Activated CD8-positive, alpha-beta memory T cell treated with anti-CD3 and anti-CD28 coated beads, Interleukin-2, amount 50 U/mL, for 24 hours (primary cell): Measurements from ENCODE around the gene CNBP.
"Not testable (repeated sequence)": the region's sequence is repeated elsewhere in the genome, so short reads cannot be mapped to it uniquely, and the experiment has no call there.

Source experiments
- DNase-seq: peaks from one replicate; pipeline ENCODE4 v3.0.0-alpha.2; 2020; ENCODE audit errors: extremely low read depth

Gene CNBP

GRCh38 chr3:129184784-129185542 is 1.3 kb upstream of the CNBP start:
- DNase-seq, result not testable (repeated sequence)

DNA sequence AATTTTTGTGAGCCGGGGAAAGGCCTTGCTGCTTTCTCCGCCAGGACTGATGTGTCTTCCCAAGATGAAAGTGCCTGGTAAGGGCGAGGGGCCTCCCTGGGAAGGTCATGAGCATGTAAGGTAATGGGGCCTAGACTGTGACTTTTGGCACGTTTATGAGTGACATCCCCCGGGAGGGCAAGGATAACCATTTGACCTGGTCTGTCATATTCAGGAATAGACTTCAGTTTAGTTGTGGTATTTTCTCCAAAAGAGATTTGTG is 631 bp upstream of the CNBP start:
- no peak for DNase-seq

- no peak for DNase-seq
Measured at GRCh38 chr3:129182390-129183185, 1.1 kb downstream of the CNBP start.

DNA sequence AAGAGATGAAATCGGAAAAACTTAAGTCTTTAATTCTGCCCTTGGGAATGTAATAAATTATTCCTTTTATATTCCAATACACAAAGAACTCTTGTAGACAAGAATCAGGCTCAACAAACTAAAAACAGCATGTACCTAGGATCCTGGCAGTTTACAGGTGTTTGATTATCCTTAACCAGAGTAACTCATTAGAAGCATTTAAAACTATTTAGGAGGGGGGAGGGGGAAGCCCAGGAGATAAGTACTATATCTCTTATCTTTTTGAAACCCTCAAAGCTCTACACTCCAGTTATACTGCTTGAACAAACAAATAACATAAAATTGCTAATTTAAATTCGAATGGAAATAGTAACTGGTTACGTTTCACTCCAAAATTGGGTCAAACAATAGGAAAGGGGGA is 1.9 kb downstream of the CNBP start:
- no peak for DNase-seq

DNA sequence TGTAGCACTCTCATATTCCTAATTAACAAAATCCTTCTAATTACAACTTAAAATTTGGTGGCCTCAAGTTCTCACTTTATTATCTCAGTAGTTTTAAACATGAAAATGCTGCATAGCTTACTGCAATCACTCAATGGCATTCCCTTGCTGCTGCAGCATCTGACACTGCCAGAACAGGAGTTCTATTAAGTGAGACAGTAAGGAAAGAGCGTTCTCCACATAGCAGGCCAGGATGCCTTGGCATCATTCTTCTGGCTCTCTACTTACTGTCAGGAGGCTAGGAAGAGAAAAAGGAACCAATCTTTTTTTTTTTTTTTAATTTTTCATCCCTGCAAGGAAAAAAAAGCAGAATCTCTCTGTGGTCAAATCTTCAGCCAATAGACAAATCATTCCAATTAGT is 3.2 kb downstream of the CNBP start:
- no peak for DNase-seq

DNA sequence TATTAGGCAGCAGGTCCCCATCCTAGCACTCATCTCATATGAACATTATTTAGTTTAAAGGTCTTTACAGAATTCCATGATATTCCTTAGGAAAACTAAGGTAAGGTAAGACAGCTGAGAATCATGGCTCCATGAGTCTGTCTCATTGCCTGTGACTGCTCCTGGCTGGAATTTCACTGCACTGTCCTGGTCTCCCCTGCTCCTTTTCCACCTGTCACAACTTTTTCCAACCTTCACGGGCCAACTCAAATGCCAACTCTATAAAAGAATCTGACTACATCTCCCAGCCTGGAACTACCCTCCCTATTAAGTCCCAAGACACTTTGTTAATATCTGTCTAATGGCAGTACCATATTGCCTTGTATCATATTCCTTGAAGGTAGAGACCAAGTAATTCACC is 7.6 kb downstream of the CNBP start:
- DNase-seq, result no peak

- no peak for DNase-seq
Measured at GRCh38 chr3:129173725-129174124, 10.0 kb downstream of the CNBP start.

DNA sequence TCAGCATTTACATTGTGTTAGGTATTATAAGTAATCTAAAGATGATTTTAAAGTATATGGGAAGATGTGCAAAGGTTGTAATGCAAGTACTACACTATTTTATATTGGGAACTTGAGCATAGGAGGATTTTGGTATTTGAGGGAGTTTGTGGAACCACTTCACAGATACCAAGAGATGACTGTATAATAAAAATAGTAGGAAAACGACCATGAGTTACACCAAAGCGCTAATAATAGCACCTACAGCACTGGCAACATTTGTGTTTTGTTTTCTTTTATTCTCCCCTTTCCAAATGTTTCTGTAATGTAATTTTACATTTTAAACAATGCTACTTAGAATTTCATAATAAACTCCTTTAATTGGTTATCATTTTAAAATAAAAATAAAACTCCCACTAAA is 10.5 kb downstream of the CNBP start:
- no peak for DNase-seq

DNA sequence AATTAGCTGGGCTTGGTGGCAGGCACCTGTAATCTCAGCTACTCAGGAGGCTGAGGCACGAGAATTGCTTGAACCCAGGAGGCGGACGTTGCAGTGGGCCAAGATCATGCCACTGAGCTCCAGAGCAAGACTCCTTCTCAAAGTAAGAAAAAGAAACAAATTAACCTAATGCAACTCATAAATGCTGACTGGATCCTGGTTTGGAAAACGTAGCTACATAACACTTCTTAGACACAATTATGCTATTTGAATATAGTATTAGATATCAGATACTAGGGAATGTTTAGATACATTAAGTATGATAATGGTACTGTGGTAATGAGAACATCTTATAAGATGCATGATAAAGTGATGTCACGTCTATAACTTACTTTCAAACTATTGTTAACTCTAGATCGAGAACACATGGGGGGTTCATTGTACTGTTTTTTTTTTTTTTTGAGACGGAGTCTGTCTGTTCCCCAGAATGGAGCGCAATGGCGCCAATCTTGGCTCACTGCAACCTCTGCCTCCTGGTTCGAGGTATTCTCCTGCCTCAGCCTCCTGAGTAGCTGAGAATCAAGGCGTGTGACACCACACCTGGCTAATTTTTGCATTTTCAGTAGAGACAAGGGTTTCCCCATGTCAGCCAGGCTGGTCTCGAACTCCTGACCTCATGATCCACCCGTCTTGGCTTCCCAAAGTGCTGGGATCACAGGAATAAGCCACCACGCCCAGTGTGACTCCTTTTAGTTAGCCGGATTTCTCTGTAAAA is 16.9 kb downstream of the CNBP start:
- no peak for DNase-seq

GRCh38 chr3:129165594-129165993 is 18.1 kb downstream of the CNBP start:
- not testable (repeated sequence) for DNase-seq

GRCh38 chr3:129164500-129164899 is 19.2 kb downstream of the CNBP start:
- no peak for DNase-seq

GRCh38 chr3:129162729-129163579 is 20.7 kb downstream of the CNBP start:
- no peak for DNase-seq

- no peak for DNase-seq
Measured at GRCh38 chr3:129161860-129162271, 21.8 kb downstream of the CNBP start.

DNA sequence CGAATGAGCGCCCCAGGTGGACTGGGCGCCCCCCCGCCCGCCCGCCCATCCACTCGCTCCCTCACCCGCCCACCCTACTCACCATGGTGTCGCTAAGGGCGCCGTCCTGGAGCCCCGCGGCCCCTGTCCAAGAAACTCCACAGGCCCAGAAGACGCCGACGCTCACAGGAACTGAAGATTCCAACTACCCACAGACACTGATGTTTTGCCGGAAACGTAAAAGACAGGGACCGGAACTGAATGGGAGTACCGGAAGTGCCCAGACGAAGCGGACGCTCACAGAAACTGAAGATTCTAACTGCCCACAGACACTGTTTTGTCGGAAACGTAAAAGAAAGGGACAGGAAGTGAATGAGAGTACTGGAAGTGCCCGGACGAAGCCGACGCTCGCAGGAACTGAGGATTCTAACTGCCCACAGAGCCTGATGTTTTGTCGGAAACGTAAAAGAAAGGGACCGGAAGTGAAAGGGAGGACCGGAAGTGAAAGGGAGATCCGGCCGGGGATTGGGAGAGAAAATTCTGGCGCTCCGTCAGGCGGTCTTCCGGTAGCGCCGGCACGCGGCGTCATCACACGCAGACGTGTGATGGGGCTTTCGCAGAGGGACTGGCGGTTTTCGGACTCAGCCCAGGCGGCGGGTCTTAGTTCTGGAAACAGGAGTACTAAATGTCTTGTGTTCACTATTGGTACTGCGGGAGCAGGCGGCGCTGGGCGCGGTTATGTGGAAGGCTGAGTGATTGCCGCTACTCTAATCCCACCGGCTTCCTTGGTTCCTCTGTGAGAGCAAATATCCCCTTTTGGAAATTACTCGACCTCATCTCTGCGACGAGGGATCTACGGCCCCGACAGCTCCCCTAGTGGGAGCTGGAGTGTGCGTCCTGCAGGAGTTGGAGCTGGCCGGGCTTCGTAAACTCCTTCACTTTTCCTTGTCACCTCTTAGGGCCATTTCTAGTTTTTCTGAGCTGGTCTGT is 22.5 kb downstream of the CNBP start, which contains the start of gene ISY1:
TSS of gene ISY1 (minus strand) at position 173 of the 969 bp plus-strand sequence. CDS start at position 85, 88 bp downstream.
- DNase-seq, result peak; percentile 70

DNA sequence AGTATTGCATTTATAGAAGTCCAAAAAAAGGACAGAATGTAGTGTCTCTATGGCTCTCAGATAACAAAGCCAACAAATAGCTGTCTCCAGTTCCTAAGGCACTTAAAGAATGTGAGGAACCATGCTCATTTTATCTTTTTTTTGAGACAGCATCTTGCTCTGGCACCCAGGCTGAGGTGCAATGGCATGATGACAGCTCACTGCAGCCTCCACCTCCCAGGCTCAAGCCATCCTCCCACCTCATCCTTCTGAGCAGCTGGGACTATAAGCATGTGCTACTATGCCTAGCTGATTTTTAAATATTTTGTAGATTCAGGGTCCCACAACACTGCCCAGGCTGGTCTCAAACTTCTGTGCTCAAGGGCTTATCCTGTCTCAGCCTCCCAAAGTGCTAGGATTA is 38.9 kb downstream of the CNBP start:
- DNase-seq, result no peak

DNA sequence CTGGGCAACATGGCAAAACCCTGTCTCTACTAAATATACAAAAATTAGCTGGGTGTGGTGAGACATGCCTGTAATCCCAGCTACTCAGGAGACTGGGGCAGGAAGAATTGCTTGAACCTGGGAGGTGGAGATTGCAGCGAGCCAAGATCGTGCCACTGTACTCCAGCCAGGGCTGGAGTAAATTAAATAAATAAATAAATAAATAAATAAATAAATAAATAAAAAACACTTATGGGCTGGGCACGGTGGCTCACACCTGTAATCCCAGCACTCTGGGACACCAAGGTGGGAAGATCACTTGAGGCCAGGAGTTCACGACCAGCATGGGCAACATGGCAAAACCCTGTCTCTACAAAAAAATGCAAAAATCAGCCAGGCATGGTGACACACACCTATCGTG is 42.7 kb downstream of the CNBP start:
- DNase-seq, result not testable (repeated sequence)

- no peak for DNase-seq
Measured at GRCh38 chr3:129139911-129140310, 43.8 kb downstream of the CNBP start.

- DNase-seq, result not testable (repeated sequence)
Measured at GRCh38 chr3:129136275-129136674, 47.4 kb downstream of the CNBP start.

DNA sequence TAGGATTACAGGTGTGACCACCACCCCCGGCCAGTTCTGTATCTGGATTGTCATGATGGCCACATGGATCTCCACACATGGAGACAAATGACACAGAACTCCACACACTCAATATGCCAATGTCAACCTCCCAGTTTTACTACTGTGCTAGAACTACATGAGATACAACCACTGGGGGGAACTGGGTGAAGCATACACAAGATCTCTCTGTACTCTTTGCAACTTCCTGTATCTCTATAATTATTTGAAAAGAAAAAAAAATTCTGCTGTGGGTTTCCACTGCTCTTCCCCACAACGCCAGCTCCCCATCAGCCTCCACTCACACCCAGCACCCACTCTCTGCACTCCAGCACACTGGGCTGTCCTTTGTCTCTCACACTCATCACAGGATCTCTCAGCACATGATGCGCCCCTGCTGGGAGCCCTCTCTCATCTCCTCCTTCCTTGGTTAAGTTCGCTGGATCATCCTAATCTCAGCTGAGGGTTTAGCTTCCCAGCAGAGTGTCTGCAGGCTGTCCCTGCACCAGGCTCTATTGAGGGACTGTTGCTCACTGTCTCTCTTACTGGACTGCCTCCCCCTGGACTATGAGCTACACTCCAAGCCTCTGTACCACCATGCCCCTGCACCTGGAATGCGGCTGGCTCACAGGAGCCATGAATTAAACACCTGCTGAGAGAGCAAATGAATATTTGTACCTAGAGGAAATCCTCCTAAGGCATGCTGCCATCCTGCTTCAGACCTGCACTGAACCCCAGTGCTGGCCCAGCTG is 51.4 kb downstream of the CNBP start:
- no peak for DNase-seq
